ENCODE measurements around the gene ETFRF1. TPM values are rescaled to one million over a fixed set of nuclear protein-coding genes. Genes with fewer than 3 reads are reported as not detected.

The ETFRF1 gene
- 8.7 and 9.3 TPM in 2 replicates for total RNA-seq

- intact Hi-C loops (cut with micrococcal nuclease) = loop anchor here (1.0 kb wide), 3 partner anchors 55 to 192 kb away; partner anchors contain the start of gene KRAS
Observed at GRCh38 chr12:25195056-25195971, at the start of gene ETFRF1, which contains the start of gene DNAI7. ETFRF1 (plus strand) TSS chr12:25195237; CDS start chr12:25203957, 8,720 bp downstream. DNAI7 (minus strand) TSS chr12:25195160; CDS start chr12:25195078, 82 bp downstream.

GRCh38 chr12:25146686-25147085, 48.4 kb upstream of the ETFRF1 start:
- intact Hi-C loops (cut with micrococcal nuclease) = no loop called here

DNA sequence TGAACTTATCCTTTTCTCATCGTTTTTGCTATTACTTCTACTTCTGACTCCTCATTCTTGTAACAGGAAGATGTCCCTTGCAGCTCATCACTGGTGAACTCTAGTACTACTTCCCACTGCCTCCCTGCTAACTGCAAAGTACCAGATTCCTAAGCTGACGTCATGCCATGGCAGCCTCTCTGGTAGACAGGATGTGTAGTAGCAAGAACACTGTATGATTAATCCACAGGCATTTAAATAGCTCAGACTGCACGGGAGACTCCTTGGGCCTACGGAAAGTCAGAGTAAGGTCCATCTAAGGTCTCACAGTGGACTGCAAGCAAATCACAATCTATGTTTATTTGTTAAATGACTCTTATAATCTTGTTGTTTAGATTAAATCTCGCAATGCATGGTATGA, 43.6 kb upstream of the ETFRF1 start:
- intact Hi-C loops (cut with micrococcal nuclease) = no loop called here

DNA sequence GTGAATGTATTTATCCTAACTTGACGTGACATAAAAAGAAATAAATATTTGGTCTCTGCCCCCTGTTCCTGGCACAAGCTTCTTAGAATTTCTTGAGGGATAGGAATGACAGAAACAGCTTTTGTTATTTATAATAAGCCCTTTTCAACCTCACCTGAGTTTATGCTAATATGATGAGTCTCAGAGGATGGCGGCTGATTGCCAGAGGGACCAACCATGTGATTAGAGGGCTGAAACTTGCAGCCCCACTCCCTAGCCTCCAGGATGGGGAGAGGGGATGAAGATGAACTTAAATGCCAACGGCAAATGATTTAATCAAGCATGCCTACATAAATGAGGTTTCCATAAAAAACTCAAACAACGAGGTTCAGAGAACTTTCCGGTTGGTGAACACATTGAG, 43.0 kb upstream of the ETFRF1 start:
- intact Hi-C loops (cut with micrococcal nuclease) = no loop called here

DNA sequence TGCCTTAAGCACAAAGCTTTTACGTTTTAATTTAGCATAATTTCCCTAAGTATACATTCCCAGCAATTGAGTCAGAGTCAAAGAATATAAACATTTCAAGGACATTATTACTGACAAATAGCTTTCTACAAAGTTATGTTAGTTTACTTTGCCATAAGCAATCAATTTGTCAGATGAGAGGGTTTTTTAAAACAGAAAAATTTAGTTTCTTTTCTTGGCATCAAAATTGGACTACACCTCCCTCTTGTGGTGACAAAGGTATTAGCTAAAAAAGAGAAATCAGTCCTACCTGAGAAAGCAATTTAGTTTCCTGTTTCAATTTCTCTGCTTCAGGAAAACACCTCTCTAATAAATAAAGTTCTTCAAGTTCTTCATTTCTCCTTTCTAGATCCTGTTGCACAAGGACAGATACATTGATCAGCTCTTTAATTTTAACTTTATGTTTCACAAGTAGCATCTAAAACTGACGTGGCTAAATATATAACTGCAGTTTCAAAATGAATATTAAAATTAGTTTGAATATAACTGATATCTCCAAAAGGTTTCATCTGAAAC, 39.9 kb upstream of the ETFRF1 start:
- intact Hi-C loops (cut with micrococcal nuclease) = loop anchor here (1.0 kb wide), 2 partner anchors 164 to 233 kb away; no protein-coding TSS in a partner anchor

DNA sequence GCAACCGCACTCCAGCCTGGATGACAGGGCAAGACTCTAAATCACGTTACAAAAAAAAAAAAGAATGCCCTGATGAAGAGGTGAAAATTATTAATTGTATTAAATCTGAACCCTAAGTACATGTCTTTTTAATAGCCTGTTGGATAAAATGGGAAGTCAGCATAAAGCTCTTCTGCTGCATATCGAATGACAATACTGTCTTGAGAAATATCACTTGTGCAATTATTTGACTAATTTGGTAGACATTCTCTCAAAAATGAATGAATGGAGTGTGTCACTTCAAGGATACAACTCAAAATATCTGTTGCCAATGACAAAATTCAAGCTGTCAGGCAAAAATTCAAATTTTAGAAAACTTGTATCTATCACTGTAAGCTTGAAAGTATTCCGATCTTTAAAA, 39.0 kb upstream of the ETFRF1 start:
- intact Hi-C loops (cut with micrococcal nuclease) = no loop called here

- intact Hi-C loops (cut with micrococcal nuclease) = no loop called here
Observed at GRCh38 chr12:25162866-25163265, 32.2 kb upstream of the ETFRF1 start.

DNA sequence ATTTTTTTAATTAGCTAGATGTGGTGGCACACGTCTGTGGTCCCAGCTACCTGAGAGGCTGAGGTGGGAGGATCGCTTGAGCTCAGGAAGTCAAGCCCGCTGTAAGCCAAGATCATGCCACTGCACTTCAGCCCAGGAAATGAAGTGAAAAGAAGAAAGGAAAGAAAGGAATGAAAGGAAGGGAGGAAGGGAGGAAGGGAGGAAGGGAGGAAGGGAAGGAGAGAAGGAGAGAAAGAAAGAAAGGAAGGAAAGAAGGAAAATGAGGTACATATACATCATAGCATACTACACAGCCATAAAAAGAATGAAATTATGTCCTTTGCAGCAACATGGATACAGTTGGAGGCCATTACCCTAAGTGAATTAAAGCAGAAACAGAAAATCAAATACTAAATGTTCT, 12.3 kb upstream of the ETFRF1 start:
- intact Hi-C loops (cut with micrococcal nuclease) = no loop called here

DNA sequence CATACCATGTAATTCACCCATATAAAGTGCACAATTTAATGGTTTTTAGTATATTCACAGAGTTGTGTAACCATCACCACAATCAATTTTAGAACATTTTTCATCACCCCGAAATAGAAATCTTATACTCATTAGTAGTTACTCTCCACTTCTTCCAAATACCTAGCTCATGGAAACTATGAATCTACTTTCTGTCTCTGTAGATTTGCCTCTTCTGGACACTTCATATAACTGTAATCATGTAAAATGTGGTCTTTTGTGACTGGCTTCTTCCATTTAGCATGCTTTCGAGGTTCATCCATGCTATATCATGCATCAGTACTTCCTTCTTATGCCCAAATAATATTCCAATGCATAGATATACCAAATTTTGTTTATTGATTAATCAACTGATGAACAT, 10.9 kb upstream of the ETFRF1 start:
- intact Hi-C loops (cut with micrococcal nuclease) = no loop called here

DNA sequence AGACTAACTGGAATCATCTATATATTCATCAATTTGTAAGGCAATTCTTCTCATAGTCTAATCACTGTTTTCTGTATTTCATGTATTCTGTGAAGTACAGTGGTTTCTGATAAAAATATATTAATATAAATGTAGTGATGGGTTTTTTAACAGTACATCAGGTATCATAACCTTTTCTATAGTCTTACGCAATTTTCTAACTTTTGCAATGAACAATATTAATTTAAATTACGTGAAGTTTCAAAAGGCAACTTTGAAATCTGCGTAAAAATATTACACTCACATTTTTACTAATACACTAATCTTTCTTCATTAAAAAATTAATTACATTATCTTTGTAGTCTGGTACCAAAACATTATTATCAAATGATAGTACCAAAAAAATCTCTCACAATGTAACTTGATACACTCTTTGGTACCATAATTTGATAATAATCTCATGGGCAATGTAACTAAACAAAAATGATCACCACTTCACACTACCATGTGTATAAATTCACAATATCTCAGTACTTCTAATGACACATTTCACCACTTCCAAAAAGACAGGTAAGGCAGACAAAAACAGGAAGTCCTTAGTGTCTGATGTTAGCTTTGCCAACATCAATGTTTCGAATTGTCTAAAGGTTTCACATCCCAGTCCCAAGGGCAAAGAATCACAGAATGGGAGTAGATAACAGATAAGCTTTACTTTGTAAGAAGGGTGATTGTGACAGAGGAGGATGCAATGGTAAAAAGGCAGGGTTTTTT, 8.8 kb upstream of the ETFRF1 start:
- intact Hi-C loops (cut with micrococcal nuclease) = no loop called here

DNA sequence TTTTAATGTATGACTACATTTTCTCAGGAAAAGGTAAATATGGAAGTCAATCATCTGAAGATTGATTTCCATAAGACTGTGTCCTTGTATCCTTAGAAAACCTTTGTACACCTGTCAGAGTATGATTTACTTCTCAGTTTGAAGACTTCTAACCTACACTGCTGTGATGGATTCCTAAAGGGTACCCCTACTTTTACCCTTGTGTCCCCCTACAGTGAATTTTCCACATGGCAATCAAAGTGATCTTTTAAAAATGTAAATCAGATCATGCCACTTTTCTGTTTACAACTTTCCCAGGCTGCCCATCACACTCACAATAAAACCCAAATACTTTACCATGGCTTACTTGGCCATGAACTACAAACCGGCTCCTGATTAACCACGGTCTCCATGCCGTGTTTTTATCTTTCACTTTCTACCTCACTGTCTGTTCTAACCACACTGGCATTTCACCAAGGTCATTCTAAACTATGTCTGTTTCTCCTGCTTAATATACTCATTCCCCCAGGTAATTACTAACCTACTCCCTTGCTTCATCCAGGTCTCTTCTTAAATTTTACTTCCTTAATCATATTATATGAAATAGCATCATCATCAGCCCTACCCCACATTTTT, 8.1 kb upstream of the ETFRF1 start:
- intact Hi-C loops (cut with micrococcal nuclease) = no loop called here

GRCh38 chr12:25187781-25188180, 7.3 kb upstream of the ETFRF1 start:
- intact Hi-C loops (cut with micrococcal nuclease) = no loop called here

DNA sequence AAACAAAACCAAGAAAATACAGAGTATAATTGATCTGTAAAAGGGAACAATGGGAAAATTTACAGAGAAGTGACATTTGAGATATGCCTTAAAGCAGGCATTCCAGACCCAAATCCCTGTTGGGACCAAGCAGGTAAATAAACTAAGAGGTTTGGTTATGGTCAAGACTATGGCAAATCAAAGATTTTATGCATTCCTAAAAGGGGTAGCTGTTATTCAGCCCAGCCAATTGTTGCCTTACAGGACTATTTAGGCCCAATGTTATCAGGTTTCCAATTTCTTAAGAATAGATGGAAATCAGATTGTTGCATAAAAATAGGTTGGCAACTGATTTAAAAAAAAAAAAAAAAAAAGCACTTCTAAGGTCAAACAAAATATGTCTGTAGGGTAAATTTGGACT, 5.4 kb upstream of the ETFRF1 start:
- intact Hi-C loops (cut with micrococcal nuclease) = no loop called here

DNA sequence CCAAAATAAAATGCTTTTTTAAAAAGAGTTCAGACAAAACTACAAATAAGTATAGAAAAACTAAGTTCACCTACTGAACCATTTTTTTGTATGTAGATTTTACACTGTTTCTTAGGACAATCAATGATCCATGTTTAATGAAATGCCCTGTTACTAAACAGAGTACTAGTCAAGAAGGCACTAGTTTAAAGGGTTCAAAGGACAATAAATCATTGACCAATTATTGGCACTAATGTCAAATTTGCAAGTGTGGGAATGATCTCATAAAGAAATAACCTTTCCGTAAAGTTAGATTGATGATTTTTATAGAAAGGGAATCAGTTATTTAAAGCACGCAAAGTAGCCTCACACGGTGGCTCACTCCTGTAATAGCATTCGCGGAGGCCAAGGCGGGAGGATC, 4.2 kb upstream of the ETFRF1 start:
- intact Hi-C loops (cut with micrococcal nuclease) = no loop called here

DNA sequence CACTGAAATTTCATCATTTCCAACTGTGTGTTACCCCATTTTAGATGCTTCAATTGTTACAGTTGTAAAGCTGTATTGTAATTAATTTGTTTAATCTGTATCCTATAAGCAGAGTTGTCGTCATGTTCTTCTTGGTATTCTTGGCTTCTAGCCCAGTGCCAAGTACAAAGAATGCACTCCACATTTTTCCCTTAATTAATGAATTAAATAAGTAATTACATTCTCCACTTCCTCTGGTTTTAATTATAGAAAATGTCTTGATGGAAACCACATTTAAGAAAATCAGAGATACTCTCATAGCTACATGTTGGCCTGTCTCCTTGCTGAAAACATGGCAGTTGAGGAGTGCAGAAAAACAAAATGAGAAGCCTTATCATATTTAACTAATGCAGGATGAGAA, 823 bp upstream of the ETFRF1 start:
- intact Hi-C loops (cut with micrococcal nuclease) = no loop called here

DNA sequence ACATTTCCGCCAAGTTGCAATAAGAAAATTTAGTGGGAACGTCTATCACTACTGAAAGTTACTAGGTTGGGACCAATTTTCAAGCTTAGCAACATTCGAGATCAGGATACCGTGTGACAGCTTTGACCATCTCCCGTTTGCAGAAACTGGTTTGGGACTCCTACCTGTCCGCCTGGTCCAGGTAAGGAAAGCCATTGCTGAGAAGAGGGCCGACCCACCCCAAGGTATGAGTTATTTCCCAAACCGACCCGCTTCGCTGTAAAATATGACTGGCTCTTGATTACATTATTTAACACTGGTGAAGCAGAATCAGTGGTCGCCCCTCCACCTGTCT, 348 bp upstream of the ETFRF1 start:
- intact Hi-C loops (cut with micrococcal nuclease) = loop anchor here (1.0 kb wide), 3 partner anchors 56 to 193 kb away; partner anchors contain the start of gene KRAS

GRCh38 chr12:25197608-25198007, 2.6 kb downstream of the ETFRF1 start:
- intact Hi-C loops (cut with micrococcal nuclease) = no loop called here

DNA sequence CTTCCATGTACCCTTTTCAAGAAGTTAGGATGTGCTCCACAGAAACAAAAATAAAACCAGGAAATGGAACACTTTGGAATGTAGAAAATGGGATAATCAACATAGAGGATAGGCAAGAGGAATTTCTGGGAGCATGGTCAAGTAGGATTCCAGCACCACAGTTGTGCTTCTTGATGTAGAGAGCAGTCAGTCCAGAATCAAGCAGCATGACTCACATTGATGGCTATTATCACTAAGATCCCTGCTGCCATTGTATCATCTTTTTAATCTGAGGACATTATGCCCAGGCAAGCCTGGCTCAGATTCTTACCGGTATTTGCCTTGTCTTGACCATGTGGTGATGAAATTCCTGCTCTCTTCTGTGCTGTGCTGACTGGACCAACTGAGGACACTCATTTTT, 5.7 kb downstream of the ETFRF1 start:
- intact Hi-C loops (cut with micrococcal nuclease) = no loop called here

DNA sequence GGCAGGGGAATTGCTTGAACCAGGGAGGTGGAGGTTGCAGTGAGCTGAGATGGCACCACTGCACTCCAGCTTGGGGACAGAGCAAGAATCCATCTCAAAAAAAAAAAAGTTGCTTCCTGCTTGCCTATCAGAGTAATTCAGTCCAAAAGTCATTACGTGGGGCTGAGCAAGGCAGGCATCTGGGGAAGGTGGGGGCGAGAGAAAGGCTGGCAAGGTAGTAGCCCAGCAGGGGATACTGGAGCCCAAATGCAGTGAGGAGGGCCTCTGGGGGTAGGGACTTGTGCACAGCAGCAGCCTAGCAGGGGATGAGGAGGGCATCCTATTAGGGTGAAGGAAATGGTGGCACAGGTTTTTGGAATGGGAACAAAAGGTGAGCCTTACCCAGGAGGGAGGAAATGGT, 7.1 kb downstream of the ETFRF1 start:
- intact Hi-C loops (cut with micrococcal nuclease) = no loop called here

DNA sequence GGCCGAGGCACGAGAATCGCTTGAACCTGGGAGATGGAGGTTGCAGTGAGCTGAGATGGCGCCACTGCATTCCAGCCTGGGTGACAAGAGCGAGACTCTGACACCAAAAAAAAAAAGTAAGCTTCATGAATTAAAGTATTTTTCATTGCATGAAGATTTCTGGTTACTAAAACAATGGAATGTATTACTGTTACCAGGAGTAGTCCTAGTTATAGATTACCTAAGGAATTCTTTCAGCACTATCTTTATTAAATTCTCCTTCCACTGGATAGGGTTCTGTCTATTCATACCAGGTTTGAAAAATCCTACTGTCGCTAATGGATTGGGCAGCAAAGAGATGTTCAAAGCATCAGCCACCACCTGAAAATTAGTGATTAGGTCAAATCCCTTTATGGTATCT, 12.4 kb downstream of the ETFRF1 start:
- intact Hi-C loops (cut with micrococcal nuclease) = no loop called here

DNA sequence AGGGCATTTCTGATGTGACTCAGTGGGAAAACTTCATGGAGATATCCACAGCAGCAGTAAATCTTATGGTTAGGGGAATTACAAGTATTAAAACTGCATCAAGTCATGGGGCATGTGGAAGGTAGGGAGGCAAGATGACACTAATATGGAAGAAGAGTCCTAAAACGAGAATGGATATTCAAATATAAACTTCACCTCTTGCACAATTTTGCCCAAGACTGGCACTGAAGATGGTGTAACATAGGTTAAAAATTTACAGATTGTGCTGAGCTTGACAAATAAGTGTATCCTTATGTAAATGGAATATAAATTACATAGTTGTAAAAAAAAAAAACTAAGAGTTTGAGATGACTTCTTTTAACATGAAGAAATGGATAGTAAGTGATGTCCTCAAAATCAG, 12.8 kb downstream of the ETFRF1 start:
- intact Hi-C loops (cut with micrococcal nuclease) = no loop called here

DNA sequence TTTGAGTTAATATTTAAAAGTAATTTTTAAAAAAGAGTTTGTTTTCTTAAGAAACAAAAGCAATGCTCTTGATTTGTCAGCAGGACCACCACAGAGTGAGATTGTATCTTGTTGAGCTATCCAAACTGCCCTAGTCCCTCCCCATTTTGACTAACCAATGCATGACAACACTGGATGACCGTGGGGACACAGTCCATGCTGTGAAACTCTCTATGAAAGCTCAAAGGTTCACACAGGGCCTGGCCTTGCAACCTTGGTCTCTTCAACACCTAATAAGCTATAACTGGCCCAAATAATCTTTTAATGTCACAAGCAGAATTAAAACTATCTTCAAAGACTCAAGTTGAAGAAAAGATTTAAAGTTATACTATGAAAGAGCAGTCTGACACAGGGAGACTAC, 13.5 kb downstream of the ETFRF1 start:
- intact Hi-C loops (cut with micrococcal nuclease) = no loop called here

Data from T-helper 2 cell treated with Interferon-gamma antibody and Interleukin-4, amounts not matched to agents 100 ng/mL and 5 ng/mL, for 36 hours (primary cell).